Mesodermal cell (in vitro differentiated cells): Measurements from ENCODE around the gene PRKRIP1.

ENCODE experiments used
- H3K27ac ChIP-seq: 2 replicates; pipeline ENCODE4 v1.7.0; 2013; ENCODE audit warnings: mild to moderate bottlenecking, low read depth, low read length, moderate library complexity; ENCODE audit not compliant: severe bottlenecking
- H3K36me3 ChIP-seq: 2 replicates; pipeline ENCODE4 v1.7.1; 2013; ENCODE audit warnings: mild to moderate bottlenecking, low read length, moderate library complexity; ENCODE audit not compliant: control insufficient read depth, insufficient read depth
- H3K4me1 ChIP-seq: one replicate; pipeline ENCODE4 v1.7.1; 2013; ENCODE audit warnings: mild to moderate bottlenecking, low read length; ENCODE audit not compliant: insufficient read depth, control insufficient read depth, poor library complexity, severe bottlenecking
- H3K4me3 ChIP-seq: 2 replicates; pipeline ENCODE4 v1.7.0; 2013; ENCODE audit warnings: low read length, control low read depth, mild to moderate bottlenecking; ENCODE audit not compliant: insufficient read depth, poor library complexity, severe bottlenecking; ENCODE audit errors: extremely low read depth
- H3K9me3 ChIP-seq: 2 replicates; pipeline ENCODE4 v1.7.1; 2013; ENCODE audit warnings: mild to moderate bottlenecking, low read length, moderate library complexity; ENCODE audit not compliant: control insufficient read depth
- WGBS, 2 experiments: methylation state at CpG; one replicate each; pipeline ENCODE4 v1.1.5; 2013; ENCODE audit warnings: missing lambda C conversion rate in 2 of 2; ENCODE audit not compliant: insufficient coverage in 2 of 2; 5-methylcytosine and 5-hydroxymethylcytosine counted together

PRKRIP1 gene

DNA sequence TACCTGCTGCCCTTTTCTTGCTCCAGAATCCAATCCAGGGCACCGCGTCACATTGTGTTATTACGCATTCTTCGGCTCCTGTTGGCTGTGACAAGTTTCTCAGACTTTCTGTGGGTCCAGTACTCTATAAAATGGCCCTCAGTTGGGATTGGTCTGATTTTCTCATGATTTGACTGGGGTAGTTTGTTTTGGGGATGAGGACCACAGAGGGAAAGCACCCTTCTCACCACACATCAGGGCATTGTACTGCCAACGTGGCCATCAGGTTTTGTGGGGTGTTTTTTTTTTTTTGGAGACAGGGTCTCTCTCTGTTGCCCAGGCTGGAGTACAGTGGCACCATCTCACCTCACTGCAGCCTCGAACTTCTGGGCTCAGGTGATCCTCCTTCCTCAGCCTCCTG, 20.2 kb downstream of the PRKRIP1 start:
- H3K27ac ChIP-seq = no peak overlapping the region
- H3K9me3 ChIP-seq = no peaks in the 10 kb centered on the region
- no peaks in the 10 kb centered on the region for H3K4me1 ChIP-seq
- H3K4me3 ChIP-seq = no peak overlapping the region
- WGBS, 2 experiments = 100% methylated on average over 4 to 5 of the region's 6 CpGs
- H3K36me3 ChIP-seq = peaks cover 96% of the 10 kb centered on the region

DNA sequence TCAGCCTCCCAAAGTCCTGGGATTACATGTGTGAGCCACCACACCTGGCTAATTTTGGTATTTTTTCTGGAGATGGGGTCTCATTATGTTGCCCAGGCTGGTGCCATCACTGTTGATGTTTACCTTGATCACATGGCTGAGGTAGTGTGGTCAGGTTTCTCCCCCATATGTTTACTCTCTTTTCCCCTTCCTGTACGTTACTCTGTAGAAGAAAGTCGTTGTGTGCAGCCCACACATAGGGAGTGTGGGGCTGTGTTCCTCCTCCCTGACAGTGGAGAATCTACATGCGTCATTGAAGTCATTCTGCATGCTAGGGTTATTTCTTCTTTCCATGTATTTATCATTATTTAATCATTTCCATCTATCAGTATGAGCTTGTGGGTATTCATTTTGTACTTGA, 20.9 kb downstream of the PRKRIP1 start:
- Histone ChIP-seq H3K9me3 (no peaks in the 10 kb centered on the region), H3K27ac (no peak overlapping the region), H3K36me3 (peaks cover 94% of the 10 kb centered on the region), H3K4me3 (no peak overlapping the region), H3K4me1 (no peaks in the 10 kb centered on the region)
- 100% methylated on average over 2 of the region's 3 CpGs; no CpG with 5 or more reads in 1 of the 2 experiments for WGBS, 2 experiments

DNA sequence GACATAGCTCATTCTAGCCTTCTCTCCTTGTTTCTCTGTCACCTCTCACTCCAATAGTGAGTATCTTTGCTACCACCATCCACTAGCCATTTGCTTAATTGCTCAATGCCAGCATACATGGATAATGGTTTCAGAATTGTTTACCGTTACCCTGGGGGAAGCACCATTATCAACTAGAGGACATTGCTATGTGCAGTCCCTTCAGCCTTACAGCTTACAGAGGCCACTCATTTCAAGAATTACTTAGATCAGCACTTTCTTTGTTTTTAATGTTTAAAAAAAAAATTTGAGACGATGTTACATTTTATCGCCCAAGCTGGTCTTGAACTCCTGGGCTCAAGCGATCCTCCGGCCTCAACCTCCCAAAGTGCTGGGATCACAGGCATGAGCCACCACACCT, 22.4 kb downstream of the PRKRIP1 start:
- Histone ChIP-seq H3K36me3 (peaks cover 90% of the 10 kb centered on the region), H3K4me3 (no peak overlapping the region), H3K27ac (no peak overlapping the region), H3K4me1 (peaks cover under 1% of the 10 kb centered on the region), H3K9me3 (no peaks in the 10 kb centered on the region)
- WGBS, 2 experiments = 98 to 100% methylated on average over 3 to 5 of the region's 5 CpGs

DNA sequence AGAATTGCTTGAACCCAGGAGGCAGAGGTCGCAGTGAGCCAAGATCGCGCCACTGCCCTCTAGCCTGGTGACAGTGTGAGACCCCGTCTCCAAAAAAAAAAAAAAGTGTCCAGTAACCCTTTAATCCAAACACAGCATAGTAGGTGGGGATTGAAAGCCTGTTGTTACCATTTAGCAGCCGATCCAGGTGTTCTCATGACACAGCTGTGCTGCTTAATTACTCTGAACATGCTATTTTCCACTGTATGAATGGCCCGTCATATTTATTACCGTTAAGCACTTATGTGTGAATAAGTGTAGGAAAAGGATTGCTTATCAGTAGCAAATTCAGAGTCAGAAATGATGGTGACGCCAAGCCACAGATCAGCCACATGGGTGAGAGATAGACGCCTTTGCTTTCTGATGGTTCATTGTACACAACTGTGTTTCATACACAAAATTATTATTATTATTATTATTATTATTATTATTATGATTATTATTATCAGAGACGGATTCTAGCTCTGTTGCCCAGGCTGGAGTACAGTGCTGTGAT, 25.6 kb downstream of the PRKRIP1 start:
- Histone ChIP-seq H3K9me3 (no peaks in the 10 kb centered on the region), H3K4me1 (peaks cover 12% of the 10 kb centered on the region), H3K36me3 (peaks cover 84% of the 10 kb centered on the region), H3K4me3 (no peak overlapping the region), H3K27ac (no peak overlapping the region)
- 96 to 100% methylated on average over 3 of the region's 10 CpGs for WGBS, 2 experiments

DNA sequence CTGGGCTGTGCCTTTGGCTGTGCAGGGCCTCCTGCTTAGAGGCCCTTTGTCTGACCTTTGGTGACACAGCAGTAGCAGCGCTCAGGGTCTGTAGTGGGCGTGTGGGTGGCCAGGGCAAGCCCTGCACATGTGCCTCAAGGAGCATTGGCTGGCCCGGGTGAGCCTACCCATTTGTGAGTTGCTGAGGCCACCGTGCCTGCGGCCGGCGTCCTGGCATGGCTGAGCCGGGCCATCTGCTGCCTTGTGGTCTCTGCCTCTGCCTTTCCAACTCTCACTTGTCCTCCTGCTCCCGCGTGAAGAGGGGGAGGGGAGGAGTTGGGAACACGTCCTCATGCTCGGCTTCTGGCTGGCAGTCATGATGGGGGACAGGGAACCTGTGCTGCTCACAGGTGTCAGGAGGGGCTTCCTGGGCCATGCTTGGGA, 28.0 kb downstream of the PRKRIP1 start:
- Histone ChIP-seq H3K27ac (no peak overlapping the region), H3K4me1 (peaks cover 12% of the 10 kb centered on the region), H3K9me3 (no peaks in the 10 kb centered on the region), H3K36me3 (peaks cover 77% of the 10 kb centered on the region), H3K4me3 (no peak overlapping the region)
- 72 to 82% methylated on average over 4 to 5 of the region's 12 CpGs for WGBS, 2 experiments

DNA sequence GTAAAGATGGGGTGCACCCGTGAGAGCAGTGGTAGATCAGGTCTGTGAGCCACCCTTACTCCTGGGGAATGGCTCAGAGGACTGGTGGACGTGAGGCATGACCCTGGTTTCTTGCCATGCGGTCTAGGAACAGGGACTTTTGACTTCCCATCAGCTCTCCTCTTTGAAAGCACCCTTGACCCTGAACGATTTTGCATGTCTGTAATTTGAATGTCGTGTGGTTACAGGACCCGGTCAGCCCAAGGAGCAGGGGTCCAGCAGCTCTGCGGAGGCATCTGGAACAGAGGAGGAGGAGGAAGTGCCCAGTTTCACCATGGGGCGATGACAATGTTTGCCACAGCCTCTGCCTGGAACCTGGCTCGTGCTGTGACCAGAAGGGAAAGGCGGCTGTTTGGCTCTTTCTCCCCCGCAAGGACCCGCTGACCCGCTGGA, 28.6 kb downstream of the PRKRIP1 start:
- H3K27ac ChIP-seq = no peak overlapping the region
- H3K4me1 ChIP-seq = peaks cover 12% of the 10 kb centered on the region
- WGBS, 2 experiments = 94 to 95% methylated on average over 10 to 13 of the region's 13 CpGs
- H3K36me3 ChIP-seq = peaks cover 71% of the 10 kb centered on the region
- H3K9me3 ChIP-seq = no peaks in the 10 kb centered on the region
- no peak overlapping the region for H3K4me3 ChIP-seq

DNA sequence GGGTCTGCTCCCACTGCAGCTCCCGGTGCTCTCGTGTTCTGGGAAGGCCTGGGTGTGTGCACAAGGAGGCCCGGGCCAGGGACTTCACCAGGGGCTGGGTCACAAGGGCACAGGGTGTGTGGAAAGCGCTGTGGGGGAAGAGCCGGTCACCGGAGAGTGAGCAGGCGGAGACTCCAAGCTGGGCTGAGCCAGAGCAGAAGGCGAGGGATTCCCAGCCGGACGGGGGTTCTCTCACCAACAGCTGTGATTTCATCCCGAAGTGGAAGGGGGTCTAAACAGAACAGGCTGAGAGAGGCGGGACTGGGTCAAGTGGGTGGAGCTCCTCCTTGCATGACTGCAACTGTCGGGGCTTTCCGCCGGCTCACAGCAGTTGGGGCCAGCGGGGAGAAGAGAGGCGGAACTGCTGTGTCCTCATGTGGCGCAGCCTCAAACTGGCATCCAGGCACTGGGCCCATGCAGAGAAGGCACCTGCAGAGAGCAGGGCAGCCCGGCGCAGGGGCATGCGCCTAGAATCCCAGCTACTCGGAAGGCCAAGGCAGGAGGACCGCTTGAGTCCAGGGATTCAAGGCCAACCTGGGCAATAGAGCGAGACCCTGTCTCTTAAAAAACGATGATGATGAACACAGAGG, 29.6 kb downstream of the PRKRIP1 start:
- H3K9me3 ChIP-seq = no peaks in the 10 kb centered on the region
- H3K4me3 ChIP-seq = no peak overlapping the region
- H3K4me1 ChIP-seq = peaks cover 12% of the 10 kb centered on the region
- WGBS, 2 experiments = 78 to 86% methylated on average over 21 to 25 of the region's 25 CpGs
- no peak overlapping the region for H3K27ac ChIP-seq
- peaks cover 62% of the 10 kb centered on the region for H3K36me3 ChIP-seq

DNA sequence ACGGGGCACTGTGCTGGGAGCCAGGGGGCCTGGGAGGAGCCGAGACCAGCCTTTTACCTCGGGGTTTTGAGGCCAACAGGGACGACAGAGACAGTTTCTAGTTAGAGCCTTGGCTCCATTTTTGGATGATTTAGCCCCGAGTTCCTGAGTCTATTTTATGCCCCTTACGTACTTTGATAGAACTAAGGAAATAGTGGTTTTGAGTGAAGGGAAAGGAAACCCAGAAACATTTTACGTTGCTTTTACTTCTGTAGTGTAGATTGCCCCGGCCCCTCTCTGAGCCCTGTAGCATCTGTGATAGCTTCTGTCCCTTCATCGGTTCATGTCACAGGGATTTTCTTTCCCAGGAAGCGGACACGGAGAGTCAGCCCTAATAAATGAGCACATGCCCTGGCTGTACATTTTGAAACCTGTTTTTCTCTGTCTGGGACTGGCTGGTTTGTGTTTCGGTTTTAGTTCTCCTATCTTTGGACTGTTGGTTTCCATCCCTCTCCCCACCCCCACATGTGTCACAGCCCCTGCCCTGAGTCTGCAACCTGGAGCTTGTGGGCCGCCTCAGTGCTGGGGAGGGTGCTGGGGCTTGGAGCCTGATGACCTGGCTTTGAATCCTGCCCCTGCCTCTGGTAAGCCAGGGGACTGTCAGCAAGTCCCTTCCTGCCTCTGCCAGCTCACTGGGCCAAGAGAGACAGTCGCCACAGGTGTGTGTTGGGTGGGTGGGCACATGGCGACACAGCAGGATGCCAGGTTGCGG, 30.3 kb downstream of the PRKRIP1 start:
- H3K4me1 ChIP-seq = peaks cover 12% of the 10 kb centered on the region
- H3K27ac ChIP-seq = no peak overlapping the region
- 94 to 95% methylated on average over 12 to 14 of the region's 16 CpGs for WGBS, 2 experiments
- H3K4me3 ChIP-seq = no peak overlapping the region
- H3K36me3 ChIP-seq = peaks cover 56% of the 10 kb centered on the region
- no peaks in the 10 kb centered on the region for H3K9me3 ChIP-seq

DNA sequence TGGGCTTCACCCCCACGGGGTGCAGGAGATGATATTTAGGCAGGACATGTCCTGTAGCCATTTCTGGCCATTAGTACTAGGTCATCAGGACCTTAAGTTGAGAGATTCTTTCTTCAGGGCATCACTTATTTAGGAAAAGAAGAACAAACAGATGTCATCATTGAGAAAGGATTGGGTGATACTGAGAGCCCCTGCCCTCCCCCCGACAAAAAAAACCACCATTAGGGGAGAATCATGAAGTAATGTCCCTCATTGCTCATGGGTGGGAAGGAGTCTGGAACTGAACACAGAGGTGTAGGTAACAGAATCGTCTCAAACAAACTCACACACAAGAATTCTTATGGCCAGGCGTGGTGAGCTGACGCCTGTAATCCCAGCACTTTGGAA, 30.8 kb downstream of the PRKRIP1 start:
- peaks cover 51% of the 10 kb centered on the region for H3K36me3 ChIP-seq

DNA sequence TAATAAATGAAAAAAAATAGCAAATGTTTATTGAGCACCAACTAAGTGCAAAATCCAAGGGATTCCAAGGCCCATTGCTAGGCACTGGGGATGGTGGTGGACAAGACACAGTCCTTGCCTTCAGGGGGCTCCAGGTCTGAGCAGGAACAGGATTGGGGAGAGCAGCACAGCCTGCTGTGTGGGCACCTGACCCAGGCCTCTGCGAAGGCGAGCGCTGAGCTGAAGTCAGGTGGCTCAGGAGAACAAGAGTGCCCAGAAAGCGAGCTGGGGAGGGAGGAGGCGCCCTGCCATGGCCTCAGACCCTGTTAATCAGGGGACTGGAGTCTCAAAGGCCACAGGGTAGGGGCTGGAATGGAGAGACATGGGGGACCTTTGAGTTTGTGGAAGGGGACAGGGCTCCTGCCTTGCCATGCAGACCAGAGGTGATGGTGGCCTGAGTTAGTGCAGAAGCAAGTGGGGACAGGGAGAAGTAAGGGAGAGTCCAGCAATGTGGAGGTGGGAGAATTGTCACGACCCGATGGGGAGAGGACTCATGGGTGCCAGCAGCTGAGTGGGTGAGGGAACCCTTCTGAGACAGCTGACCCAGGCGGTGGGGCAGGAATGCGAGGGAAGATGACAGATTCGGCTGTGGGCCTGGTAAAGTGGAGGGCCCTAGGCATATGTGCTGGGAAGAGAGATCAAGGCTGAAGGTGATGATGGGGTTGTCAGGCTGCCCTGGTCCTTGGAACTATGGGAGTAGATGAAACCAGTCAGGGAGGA, 33.2 kb downstream of the PRKRIP1 start:
- Histone ChIP-seq H3K27ac (no peak overlapping the region), H3K4me3 (no peak overlapping the region), H3K9me3 (no peaks in the 10 kb centered on the region), H3K4me1 (peaks cover 16% of the 10 kb centered on the region), H3K36me3 (peaks cover 34% of the 10 kb centered on the region)
- WGBS, 2 experiments = 95 to 98% methylated on average over 10 of the region's 10 CpGs

More for the DNA sequence above, 30.8 kb downstream of the PRKRIP1 start:
- no peak overlapping the region for H3K27ac ChIP-seq
- peaks cover 15% of the 10 kb centered on the region for H3K4me1 ChIP-seq
- 86% methylated on average over 2 to 3 of the region's 5 CpGs for WGBS, 2 experiments
- H3K9me3 ChIP-seq = no peaks in the 10 kb centered on the region
- no peak overlapping the region for H3K4me3 ChIP-seq
